Tibial artery (tissue), 4 donors: ENCODE measurements around the gene EPHB2.

Experiments used
- DNase-seq, 2 donors: peaks; one replicate each; pipeline ENCODE4 v3.0.0-alpha.2; 2019
- H3K27ac ChIP-seq, 2 donors: fragments of 200-600 bp; sonication (generic) in 1 of 2; 1 replicate in 1 of 2; 2 replicates in 1 of 2; pipeline ENCODE4 v1.5.1; 2018 to 2019; ENCODE audit warnings: mild to moderate bottlenecking in 1 of 2
- H3K27me3 ChIP-seq, 2 donors: fragments of 200-600 bp; sonication (generic) in 1 of 2; one replicate each; pipeline versions ENCODE4 v1.5.1 to v1.6.0; 2016 to 2019
- H3K36me3 ChIP-seq, 3 donors: fragments of 200-600 bp; sonication (generic) in 2 of 3; one replicate each; pipeline ENCODE4 v1.5.1; 2016 to 2019; ENCODE audit warnings: mild to moderate bottlenecking in 2 of 3
- H3K4me1 ChIP-seq, 4 donors: fragments of 200-600 bp; sonication (generic) in 2 of 4; 1 replicate in 3 of 4; 2 replicates in 1 of 4; pipeline ENCODE4 v1.5.1; 2016 to 2019
- H3K4me3 ChIP-seq, 2 donors: fragments of 200-600 bp; sonication (generic) in 1 of 2; 1 replicate in 1 of 2; 2 replicates in 1 of 2; pipeline ENCODE4 v1.5.1; 2018 to 2019; ENCODE audit warnings: mild to moderate bottlenecking in 2 of 2
- H3K9me3 ChIP-seq, 3 donors: fragments of 200-600 bp; sonication (generic) in 1 of 3; one replicate each; pipeline ENCODE4 v1.5.1; 2016 to 2019
- intact Hi-C: fragments of 100-400 bp; cut with DNase I; formaldehyde crosslinking; loops from one replicate; pipeline ENCODE4 v1.15.0; 2023; ENCODE audit warnings: low total_unique reads
- TF ChIP-seq, protein P1 (sequence below), 2 experiments: fragments of 200-600 bp in 1 of 2; fragments of 450-650 bp in 1 of 2; IDR thresholded peaks; one replicate each; pipeline ENCODE4 v1.5.1; 2017 to 2019; ENCODE audit warnings: antibody characterized with exemption in 2 of 2, mild to moderate bottlenecking in 1 of 2, moderate library complexity in 1 of 2

Gene EPHB2

DNA sequence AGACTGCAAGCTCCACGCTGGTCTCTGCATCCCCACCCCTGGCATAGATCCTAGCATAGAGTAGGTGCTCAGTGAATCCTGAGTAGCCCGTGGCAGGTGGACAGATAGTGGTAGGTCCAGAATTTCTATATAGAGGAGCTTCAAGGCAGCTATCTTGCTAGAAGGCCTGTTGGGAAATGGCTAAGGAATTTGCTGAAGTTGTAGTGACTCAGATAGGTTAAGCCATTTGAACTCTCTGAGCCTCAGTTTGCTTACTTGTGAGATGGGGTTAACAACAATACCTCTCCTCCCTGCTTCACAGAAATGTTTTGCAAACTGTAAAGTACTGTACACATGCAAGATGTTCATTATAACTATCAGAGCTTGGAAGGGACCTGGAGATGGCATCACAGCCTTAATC is 23.4 kb upstream of the EPHB2 start:
- Histone ChIP-seq H3K9me3 (no peaks in the 10 kb centered on the region), H3K4me1 (no peaks in the 10 kb centered on the region), H3K36me3 (no peaks in the 10 kb centered on the region), H3K27ac (no peak overlapping the region), H3K27me3 (peaks cover 0 to 46% of the 10 kb centered on the region in 2 donors), H3K4me3 (no peak overlapping the region)
- TF ChIP-seq, protein P1, sequence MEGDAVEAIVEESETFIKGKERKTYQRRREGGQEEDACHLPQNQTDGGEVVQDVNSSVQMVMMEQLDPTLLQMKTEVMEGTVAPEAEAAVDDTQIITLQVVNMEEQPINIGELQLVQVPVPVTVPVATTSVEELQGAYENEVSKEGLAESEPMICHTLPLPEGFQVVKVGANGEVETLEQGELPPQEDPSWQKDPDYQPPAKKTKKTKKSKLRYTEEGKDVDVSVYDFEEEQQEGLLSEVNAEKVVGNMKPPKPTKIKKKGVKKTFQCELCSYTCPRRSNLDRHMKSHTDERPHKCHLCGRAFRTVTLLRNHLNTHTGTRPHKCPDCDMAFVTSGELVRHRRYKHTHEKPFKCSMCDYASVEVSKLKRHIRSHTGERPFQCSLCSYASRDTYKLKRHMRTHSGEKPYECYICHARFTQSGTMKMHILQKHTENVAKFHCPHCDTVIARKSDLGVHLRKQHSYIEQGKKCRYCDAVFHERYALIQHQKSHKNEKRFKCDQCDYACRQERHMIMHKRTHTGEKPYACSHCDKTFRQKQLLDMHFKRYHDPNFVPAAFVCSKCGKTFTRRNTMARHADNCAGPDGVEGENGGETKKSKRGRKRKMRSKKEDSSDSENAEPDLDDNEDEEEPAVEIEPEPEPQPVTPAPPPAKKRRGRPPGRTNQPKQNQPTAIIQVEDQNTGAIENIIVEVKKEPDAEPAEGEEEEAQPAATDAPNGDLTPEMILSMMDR (IDR thresholded peaks at IDR 0.05), result no peak
- intact Hi-C loops, result no loop called here
- DNase-seq, result no peak

DNA sequence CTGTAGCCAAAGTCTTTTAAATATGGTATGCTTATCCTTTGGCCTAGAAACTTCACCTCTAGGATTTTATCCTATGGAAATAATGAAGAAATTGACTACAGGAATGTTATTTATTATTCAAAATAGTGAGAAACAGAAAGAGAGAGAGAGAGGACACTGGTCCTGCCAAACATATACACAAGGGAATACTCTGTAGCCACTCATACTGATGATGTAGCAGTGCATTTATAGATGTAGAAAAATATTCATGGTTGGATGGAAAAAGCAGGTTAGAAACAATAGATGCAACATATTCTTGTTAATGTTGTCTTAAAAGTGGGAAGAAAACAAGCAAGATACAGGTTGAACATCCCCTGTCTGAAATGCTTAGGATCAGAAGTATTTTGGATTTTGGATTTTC is 22.2 kb upstream of the EPHB2 start:
- Histone ChIP-seq H3K27ac (no peak overlapping the region), H3K4me1 (no peaks in the 10 kb centered on the region), H3K27me3 (peaks cover 0 to 38% of the 10 kb centered on the region in 2 donors), H3K4me3 (no peak overlapping the region), H3K9me3 (no peaks in the 10 kb centered on the region), H3K36me3 (no peaks in the 10 kb centered on the region)
- DNase-seq, result no peak
- intact Hi-C loops, result no loop called here
- TF ChIP-seq, protein P1 (IDR thresholded peaks at IDR 0.05), result no peak

DNA sequence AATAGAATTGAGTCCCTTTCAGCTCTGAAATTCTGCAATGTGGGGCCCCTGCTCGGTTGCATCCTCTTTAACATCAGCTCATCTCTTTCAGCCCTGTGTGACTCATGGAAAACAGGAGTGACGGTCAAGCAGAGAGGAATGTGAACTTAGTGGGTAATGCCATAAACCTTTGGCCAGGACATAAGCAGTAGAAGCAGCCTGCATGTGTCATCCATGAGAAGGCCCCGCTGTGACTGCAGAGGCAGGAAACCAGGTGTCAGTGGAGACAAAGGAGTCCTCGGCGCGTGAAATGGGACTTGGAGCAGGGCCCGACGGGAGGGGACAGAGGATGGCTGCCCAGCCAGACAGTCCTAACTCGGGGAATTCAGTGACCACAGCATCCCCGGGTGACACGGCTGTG is 21.1 kb upstream of the EPHB2 start:
- intact Hi-C loops, result no loop called here
- no peak overlapping the region for H3K27ac ChIP-seq
- DNase-seq, result no peak
- H3K9me3 ChIP-seq, result no peaks in the 10 kb centered on the region
- TF ChIP-seq, protein P1 (IDR thresholded peaks at IDR 0.05), result no peak
- no peak overlapping the region for H3K4me3 ChIP-seq
- peaks cover 0 to 38% of the 10 kb centered on the region in 2 donors for H3K27me3 ChIP-seq
- no peaks in the 10 kb centered on the region for H3K4me1 ChIP-seq
- no peaks in the 10 kb centered on the region for H3K36me3 ChIP-seq

DNA sequence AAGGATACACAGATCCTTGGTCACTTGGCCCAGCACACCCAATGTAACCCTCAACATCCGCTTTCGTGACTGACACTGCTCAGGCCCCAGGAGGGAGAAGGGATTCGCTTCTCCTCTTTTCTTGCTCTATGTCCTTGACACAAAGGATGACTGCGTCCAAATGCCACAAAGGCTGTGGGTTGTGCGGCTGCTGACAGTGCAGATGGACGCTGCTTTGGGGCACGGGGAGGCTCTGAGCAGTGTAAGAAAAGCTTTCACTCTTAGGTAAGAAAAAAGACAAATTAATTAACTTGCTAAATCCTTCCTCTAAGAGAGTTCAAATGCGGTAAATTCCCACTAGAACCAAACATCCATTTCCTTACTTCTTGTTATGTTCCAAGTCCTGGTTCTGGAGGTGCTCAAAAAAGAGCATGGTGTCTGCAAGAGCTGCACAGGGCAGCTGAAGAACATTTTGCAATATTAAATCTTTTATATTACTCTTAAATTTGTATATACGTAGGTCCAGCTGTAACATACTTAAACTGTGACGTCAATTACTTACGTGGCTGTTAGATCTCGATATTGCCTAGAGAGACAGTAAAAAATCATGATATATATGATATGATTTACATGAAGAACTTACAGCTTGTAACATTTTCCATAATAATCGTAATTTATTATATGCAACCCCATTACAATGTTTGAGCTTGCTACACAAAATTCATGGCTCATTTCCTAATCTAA is 19.4 kb upstream of the EPHB2 start:
- no peak for DNase-seq
- no peaks in the 10 kb centered on the region for H3K9me3 ChIP-seq
- H3K36me3 ChIP-seq, result no peaks in the 10 kb centered on the region
- H3K4me1 ChIP-seq, result no peaks in the 10 kb centered on the region
- intact Hi-C loops, result no loop called here
- TF ChIP-seq, protein P1 (IDR thresholded peaks at IDR 0.05), result no peak
- H3K4me3 ChIP-seq, result no peak overlapping the region
- H3K27ac ChIP-seq, result no peak overlapping the region
- peaks cover 0 to 28% of the 10 kb centered on the region in 2 donors for H3K27me3 ChIP-seq

DNA sequence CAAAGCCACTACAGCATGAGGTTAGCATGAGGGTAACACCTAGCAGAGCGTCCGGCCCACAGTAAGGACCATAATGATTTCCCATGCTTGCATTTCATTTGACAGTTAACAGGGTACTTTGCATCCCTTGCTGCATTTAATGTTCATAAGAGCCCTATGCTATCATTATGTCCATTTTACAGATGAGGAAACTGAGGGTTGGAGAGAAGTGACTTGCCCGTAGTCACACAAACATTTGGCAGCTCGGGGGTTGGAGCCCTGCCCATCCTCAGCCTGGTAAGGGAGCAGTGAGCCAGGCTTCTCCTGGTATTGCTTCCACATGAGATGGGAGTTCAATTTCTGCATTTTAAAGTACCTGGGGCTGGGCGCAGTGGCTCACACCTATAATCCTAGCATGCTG is 16.5 kb upstream of the EPHB2 start:
- Histone ChIP-seq H3K27me3 (peaks cover 0 to 16% of the 10 kb centered on the region in 2 donors), H3K9me3 (no peaks in the 10 kb centered on the region), H3K27ac (no peak overlapping the region), H3K4me1 (no peaks in the 10 kb centered on the region), H3K4me3 (no peak overlapping the region), H3K36me3 (no peaks in the 10 kb centered on the region)
- intact Hi-C loops, result no loop called here
- TF ChIP-seq, protein P1 (IDR thresholded peaks at IDR 0.05), result no peak
- DNase-seq, result no peak
